Activated CD4-positive, alpha-beta T cell treated with anti-CD3 and anti-CD28 coated beads for 36 hours (primary cell): ENCODE measurements around the gene PHACTR1. TPM values are rescaled to one million over a fixed set of nuclear protein-coding genes. Genes with fewer than 3 reads are reported as not detected.

ENCODE experiments used
- ATAC-seq: fragments of 200-7000 bp; cut with Tn5 transposase; one replicate; pipeline ENCODE4 v1.10.0; 2021; ENCODE audit warnings: mild to moderate bottlenecking, moderate library complexity
- CTCF ChIA-PET: fragments of 350-600 bp; sonication (Branson Sonifier 250); formaldehyde crosslinking; loops from one replicate; lab custom pipeline; 2021; ENCODE audit warnings: antibody characterized with exemption; lab: Charles Lee
- POLR2A ChIA-PET: fragments of 350-600 bp; sonication (Branson Sonifier 250); formaldehyde crosslinking; loops from one replicate; lab custom pipeline; 2021; ENCODE audit warnings: antibody characterized with exemption, inconsistent platforms; lab: Charles Lee
- DNase-seq: peaks from one replicate; pipeline ENCODE4 v3.0.0-alpha.2; 2020
- H3K27ac Mint-ChIP-seq: one replicate; pipeline ENCODE4 v1.8.0; 2021; ENCODE audit warnings: mixed read lengths
- H3K27me3 Mint-ChIP-seq: one replicate; pipeline ENCODE4 v1.8.0; 2021; ENCODE audit warnings: mixed read lengths
- H3K36me3 Mint-ChIP-seq: one replicate; pipeline ENCODE4 v1.8.0; 2021; ENCODE audit warnings: low read depth, mixed read lengths
- H3K4me1 Mint-ChIP-seq: one replicate; pipeline ENCODE4 v1.8.0; 2021; ENCODE audit warnings: mixed read lengths
- H3K4me3 Mint-ChIP-seq: one replicate; pipeline ENCODE4 v1.8.0; 2021; ENCODE audit warnings: mild to moderate bottlenecking, moderate library complexity, mixed read lengths
- H3K9me3 Mint-ChIP-seq: one replicate; pipeline ENCODE4 v1.8.0; 2021; ENCODE audit warnings: low read depth, mixed read lengths
- intact Hi-C, 2 experiments: fragments of 100-400 bp; cut with DNase I in 1 of 2; cut with micrococcal nuclease in 1 of 2; formaldehyde crosslinking; loops; one replicate each; pipeline versions ENCODE4 v1.14.2 to v1.15.1; 2022 to 2024; cut with DNase I, micrococcal nuclease
- total RNA-seq, 2 experiments: library from RNA; stranded (reverse); gene quantifications; one replicate each; pipeline ENCODE4 v1.2.3, GENCODE V29; 2021

The PHACTR1 gene
- total RNA-seq, 2 experiments from 2014 or later: 0.07 TPM; not detected in 1

DNA sequence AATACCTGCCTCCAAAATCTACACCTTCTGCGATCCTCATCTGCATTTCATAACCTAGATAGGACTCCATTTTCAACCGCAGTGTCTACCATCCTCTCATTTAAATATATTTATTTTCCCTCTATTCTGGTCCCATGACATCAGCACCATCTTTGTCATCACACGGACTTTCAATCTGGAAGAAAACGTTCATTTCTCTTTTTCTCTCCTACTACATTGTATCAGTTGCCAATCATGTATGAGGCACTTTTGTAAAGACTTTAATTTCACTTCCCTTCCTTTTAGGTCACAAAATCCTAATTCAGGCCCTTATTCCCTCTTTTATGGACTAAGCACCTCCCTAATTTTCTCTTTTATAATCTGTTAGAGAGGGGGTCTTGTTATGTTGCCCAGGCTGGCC lies 89.6 kb downstream of the PHACTR1 start:
- ChIA-PET POLR2A (no interaction called here), CTCF (no interaction called here)
- H3K4me3 Mint-ChIP-seq: no peak overlapping the region
- no peak overlapping the region for H3K27ac Mint-ChIP-seq
- no peaks in the 10 kb centered on the region for H3K4me1 Mint-ChIP-seq
- ATAC-seq (no peak), DNase-seq (no peak)
- H3K27me3 Mint-ChIP-seq: peaks cover 11% of the 10 kb centered on the region
- intact Hi-C loops: no loop called here
- H3K36me3 Mint-ChIP-seq: no peaks in the 10 kb centered on the region
- no peaks in the 10 kb centered on the region for H3K9me3 Mint-ChIP-seq

- no peak overlapping the region for H3K4me3 Mint-ChIP-seq
- DNase-seq (no peak), ATAC-seq (no peak)
- no peaks in the 10 kb centered on the region for H3K36me3 Mint-ChIP-seq
- no peaks in the 10 kb centered on the region for H3K4me1 Mint-ChIP-seq
- peaks cover 11% of the 10 kb centered on the region for H3K27me3 Mint-ChIP-seq
- ChIA-PET CTCF (no interaction called here), POLR2A (no interaction called here)
- no peak overlapping the region for H3K27ac Mint-ChIP-seq
- intact Hi-C loops: no loop called here
- no peaks in the 10 kb centered on the region for H3K9me3 Mint-ChIP-seq
Observed at GRCh38 chr6:12806796-12807195, 90.2 kb downstream of the PHACTR1 start.

DNA sequence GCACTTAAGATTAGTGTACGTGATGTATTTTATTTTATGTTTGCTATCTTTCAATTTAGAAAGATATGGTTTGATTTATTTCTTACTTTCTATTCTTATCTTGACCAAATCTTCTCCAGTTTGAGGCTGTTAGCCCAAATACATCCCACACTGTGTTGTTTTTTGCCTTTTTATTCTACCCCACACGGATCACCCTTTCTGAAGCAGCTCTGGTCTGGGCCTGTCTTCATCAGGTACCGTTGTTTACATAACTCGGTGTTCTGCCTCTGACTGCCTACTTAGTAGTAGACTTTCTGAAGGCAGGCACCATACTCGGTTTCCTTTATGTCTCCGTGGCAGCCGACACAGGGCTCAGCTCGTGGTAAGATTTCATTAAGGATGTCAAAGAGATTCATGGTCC lies 95.0 kb downstream of the PHACTR1 start:
- intact Hi-C loops: no loop called here
- H3K9me3 Mint-ChIP-seq: no peaks in the 10 kb centered on the region
- H3K27me3 Mint-ChIP-seq: peaks cover 3% of the 10 kb centered on the region
- no peaks in the 10 kb centered on the region for H3K36me3 Mint-ChIP-seq
- no peak overlapping the region for H3K27ac Mint-ChIP-seq
- ATAC-seq: no peak
- no peak overlapping the region for H3K4me3 Mint-ChIP-seq
- POLR2A ChIA-PET: no interaction called here
- CTCF ChIA-PET: interaction anchor here (0.6 kb wide), 1 partner anchor 317 kb away, joined by 3 read pairs; no protein-coding TSS in a partner anchor
- H3K4me1 Mint-ChIP-seq: no peaks in the 10 kb centered on the region
- no peak for DNase-seq

DNA sequence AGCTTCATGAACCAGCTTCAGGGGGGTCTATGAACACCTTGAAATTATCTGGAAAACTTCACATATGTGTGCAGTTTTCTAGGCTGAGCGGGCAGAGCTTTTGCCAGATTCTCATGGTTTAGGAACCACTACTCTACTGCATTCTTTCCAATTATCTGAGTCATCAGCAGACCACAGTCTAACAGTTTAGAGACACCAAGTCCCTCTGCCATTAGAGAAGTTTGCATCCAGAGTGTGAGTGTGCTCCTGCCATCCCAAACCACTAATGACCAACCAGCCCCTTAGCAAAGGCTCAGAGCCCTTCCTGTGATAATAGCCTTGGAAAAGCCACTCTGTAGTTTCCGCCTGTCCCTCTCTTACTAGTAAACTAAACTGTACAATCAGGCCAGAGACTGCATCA lies 96.8 kb downstream of the PHACTR1 start:
- no peak for ATAC-seq
- Mint-ChIP-seq H3K9me3 (no peaks in the 10 kb centered on the region), H3K4me3 (no peak overlapping the region), H3K4me1 (no peaks in the 10 kb centered on the region), H3K27me3 (peaks cover 5% of the 10 kb centered on the region), H3K27ac (no peak overlapping the region), H3K36me3 (no peaks in the 10 kb centered on the region)
- DNase-seq: no peak
- POLR2A ChIA-PET: no interaction called here
- intact Hi-C loops: no loop called here
- CTCF ChIA-PET: interaction anchor here (0.8 kb wide), 1 partner anchor 26 kb away, joined by 3 read pairs; no protein-coding TSS in a partner anchor

DNA sequence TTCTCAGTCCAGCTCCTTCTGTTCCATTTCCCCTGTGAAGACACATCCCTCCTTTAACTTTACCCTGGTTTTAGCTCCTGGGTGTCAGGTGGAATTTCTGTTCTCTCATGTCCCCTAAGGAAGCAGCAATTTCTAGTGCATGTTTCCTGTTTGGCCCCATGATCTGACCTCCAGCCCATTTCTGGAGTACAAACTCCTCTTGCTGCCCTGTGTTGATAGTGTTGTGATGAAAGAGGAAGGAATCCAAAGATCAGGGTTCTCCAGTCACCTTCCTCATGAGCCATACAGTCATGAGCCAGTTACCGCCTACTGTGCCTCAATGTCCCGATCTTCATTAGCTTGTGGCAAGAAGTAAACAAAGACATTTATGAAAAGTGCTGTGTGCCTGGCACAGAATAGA lies 97.4 kb downstream of the PHACTR1 start:
- H3K27me3 Mint-ChIP-seq: peaks cover 5% of the 10 kb centered on the region
- CTCF ChIA-PET: interaction anchor here (0.8 kb wide), 1 partner anchor 26 kb away, joined by 3 read pairs; no protein-coding TSS in a partner anchor
- no peaks in the 10 kb centered on the region for H3K4me1 Mint-ChIP-seq
- no peak overlapping the region for H3K4me3 Mint-ChIP-seq
- no peak for ATAC-seq
- POLR2A ChIA-PET: no interaction called here
- intact Hi-C loops: no loop called here
- DNase-seq: no peak
- H3K36me3 Mint-ChIP-seq: no peaks in the 10 kb centered on the region
- H3K9me3 Mint-ChIP-seq: no peaks in the 10 kb centered on the region
- no peak overlapping the region for H3K27ac Mint-ChIP-seq

- Mint-ChIP-seq H3K36me3 (no peaks in the 10 kb centered on the region), H3K4me3 (no peak overlapping the region), H3K4me1 (no peaks in the 10 kb centered on the region), H3K27ac (no peak overlapping the region), H3K27me3 (peaks cover 9% of the 10 kb centered on the region), H3K9me3 (no peaks in the 10 kb centered on the region)
- no peak for ATAC-seq
- no peak for DNase-seq
- intact Hi-C loops: no loop called here
- ChIA-PET POLR2A (no interaction called here), CTCF (no interaction called here)
Observed at GRCh38 chr6:12815089-12815488, 98.5 kb downstream of the PHACTR1 start.

- Mint-ChIP-seq H3K4me1 (no peaks in the 10 kb centered on the region), H3K27me3 (peaks cover 13% of the 10 kb centered on the region), H3K9me3 (no peaks in the 10 kb centered on the region), H3K36me3 (no peaks in the 10 kb centered on the region), H3K27ac (no peak overlapping the region), H3K4me3 (no peak overlapping the region)
- ChIA-PET POLR2A (interaction anchor here (0.6 kb wide), 2 partner anchors 14 to 232 kb away, joined by 3 read pairs; no protein-coding TSS in a partner anchor), CTCF (no interaction called here)
- ATAC-seq: no peak
- no peak for DNase-seq
- intact Hi-C loops: no loop called here
Observed at GRCh38 chr6:12815884-12816600, 99.5 kb downstream of the PHACTR1 start.

DNA sequence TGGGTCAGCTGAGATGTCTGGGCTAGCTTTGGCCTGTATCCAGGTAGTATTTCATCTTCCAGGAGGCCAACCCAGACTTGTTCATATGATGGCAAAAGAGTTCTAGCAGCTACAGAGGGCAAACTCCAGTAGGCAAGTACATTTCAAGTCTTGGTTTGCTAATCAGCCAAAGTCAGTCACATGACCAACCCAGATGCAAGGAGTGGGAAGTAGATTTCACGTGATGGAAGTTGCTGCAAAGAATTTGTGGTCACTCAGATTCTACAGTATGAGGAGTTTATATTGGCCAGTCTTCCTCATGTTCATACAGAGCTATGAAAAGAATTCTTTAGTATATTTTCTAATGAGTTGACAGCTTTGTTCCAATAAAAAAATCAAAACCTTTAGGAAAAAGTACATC lies 101.8 kb downstream of the PHACTR1 start:
- ChIA-PET POLR2A (no interaction called here), CTCF (no interaction called here)
- intact Hi-C loops: no loop called here
- H3K27ac Mint-ChIP-seq: no peak overlapping the region
- no peaks in the 10 kb centered on the region for H3K36me3 Mint-ChIP-seq
- peaks cover 19% of the 10 kb centered on the region for H3K27me3 Mint-ChIP-seq
- H3K4me3 Mint-ChIP-seq: no peak overlapping the region
- DNase-seq: no peak
- no peaks in the 10 kb centered on the region for H3K9me3 Mint-ChIP-seq
- no peak for ATAC-seq
- H3K4me1 Mint-ChIP-seq: no peaks in the 10 kb centered on the region

DNA sequence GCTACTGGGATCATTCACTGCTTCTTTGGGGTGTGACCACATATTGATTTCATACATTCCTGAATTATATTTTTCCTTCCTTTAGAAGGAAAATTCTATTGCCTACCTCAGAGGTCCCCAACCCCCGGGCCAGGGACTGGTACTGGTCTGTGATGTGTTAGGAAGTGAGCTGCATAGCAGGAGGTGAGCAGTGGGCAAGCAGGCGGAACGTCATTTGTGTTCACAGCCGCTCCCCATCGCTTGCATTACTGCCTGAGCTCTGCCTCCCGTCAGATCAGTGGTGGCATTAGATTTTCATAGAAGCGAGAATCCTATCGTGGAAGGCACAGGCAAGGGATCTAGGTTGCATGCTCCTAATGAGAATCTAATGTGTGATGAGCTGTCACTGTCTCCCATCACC lies 107.3 kb downstream of the PHACTR1 start:
- ATAC-seq: no peak
- H3K4me3 Mint-ChIP-seq: no peak overlapping the region
- H3K4me1 Mint-ChIP-seq: no peaks in the 10 kb centered on the region
- intact Hi-C loops: no loop called here
- H3K9me3 Mint-ChIP-seq: no peaks in the 10 kb centered on the region
- H3K27ac Mint-ChIP-seq: no peak overlapping the region
- ChIA-PET CTCF (no interaction called here), POLR2A (no interaction called here)
- DNase-seq: no peak
- peaks cover 15% of the 10 kb centered on the region for H3K27me3 Mint-ChIP-seq
- no peaks in the 10 kb centered on the region for H3K36me3 Mint-ChIP-seq

- intact Hi-C loops: no loop called here
- no peak overlapping the region for H3K4me3 Mint-ChIP-seq
- ChIA-PET POLR2A (no interaction called here), CTCF (no interaction called here)
- DNase-seq: no peak
- no peaks in the 10 kb centered on the region for H3K36me3 Mint-ChIP-seq
- no peak for ATAC-seq
- H3K27me3 Mint-ChIP-seq: peaks cover 8% of the 10 kb centered on the region
- no peak overlapping the region for H3K27ac Mint-ChIP-seq
- no peaks in the 10 kb centered on the region for H3K4me1 Mint-ChIP-seq
- no peaks in the 10 kb centered on the region for H3K9me3 Mint-ChIP-seq
Observed at GRCh38 chr6:12826584-12826983, 110.0 kb downstream of the PHACTR1 start.

DNA sequence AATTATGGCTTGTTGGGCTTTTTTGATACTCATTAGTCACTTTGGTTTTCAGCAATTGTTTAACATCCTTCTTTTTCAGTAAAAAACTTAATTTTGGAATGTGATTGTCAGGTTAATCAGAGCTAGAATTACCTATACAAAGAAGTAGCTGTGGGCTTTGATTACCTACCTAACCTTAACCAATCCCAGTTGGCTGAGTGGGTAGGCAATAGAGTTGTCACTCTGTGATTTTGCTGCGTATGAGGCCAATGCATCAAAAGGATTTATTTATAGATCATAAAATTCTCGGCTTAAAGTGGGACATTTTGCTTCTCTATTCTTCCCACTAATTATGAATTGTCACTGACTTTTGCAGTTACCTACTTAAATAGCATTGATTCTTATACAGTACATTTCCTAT lies 111.4 kb downstream of the PHACTR1 start:
- H3K27me3 Mint-ChIP-seq: peaks cover 1% of the 10 kb centered on the region
- POLR2A ChIA-PET: no interaction called here
- DNase-seq: no peak
- intact Hi-C loops: no loop called here
- no peaks in the 10 kb centered on the region for H3K36me3 Mint-ChIP-seq
- no peak overlapping the region for H3K4me3 Mint-ChIP-seq
- H3K27ac Mint-ChIP-seq: no peak overlapping the region
- CTCF ChIA-PET: interaction anchor here (0.6 kb wide), 1 partner anchor 1096 kb away, joined by 5 read pairs; no protein-coding TSS in a partner anchor
- no peaks in the 10 kb centered on the region for H3K9me3 Mint-ChIP-seq
- no peaks in the 10 kb centered on the region for H3K4me1 Mint-ChIP-seq
- ATAC-seq: no peak

DNA sequence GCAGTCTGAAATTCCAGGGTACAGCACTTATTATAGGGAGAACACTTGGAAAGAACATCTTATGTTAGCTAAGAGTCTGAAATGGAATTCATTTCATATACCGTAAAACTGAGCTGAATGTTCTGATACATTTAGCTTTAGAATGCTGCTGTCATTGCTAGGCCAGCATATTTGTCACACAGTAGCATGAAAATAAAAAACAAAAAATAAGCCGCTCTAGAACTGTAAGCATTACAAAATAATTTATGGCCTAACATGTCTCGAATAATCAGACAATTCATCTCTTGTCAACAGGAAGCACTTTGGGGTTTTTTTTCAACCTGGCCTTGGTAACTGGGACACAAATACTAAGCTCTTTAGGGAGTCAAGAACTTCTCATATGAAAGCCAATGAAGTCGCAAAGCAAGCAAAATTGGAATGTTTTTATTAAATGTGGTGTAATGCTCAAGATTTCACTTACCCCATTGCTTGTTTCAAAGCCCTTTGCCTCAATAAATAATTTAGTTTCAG lies 115.7 kb downstream of the PHACTR1 start:
- ATAC-seq: no peak
- DNase-seq: no peak
- Mint-ChIP-seq H3K27me3 (peaks cover 3% of the 10 kb centered on the region), H3K4me3 (no peak overlapping the region), H3K36me3 (no peaks in the 10 kb centered on the region), H3K9me3 (peaks cover 3% of the 10 kb centered on the region), H3K27ac (no peak overlapping the region), H3K4me1 (no peaks in the 10 kb centered on the region)
- CTCF ChIA-PET: no interaction called here
- POLR2A ChIA-PET: no interaction called here
- intact Hi-C loops: no loop called here
